ENCODE results near the gene IGLL1.

The IGLL1 gene

DNA sequence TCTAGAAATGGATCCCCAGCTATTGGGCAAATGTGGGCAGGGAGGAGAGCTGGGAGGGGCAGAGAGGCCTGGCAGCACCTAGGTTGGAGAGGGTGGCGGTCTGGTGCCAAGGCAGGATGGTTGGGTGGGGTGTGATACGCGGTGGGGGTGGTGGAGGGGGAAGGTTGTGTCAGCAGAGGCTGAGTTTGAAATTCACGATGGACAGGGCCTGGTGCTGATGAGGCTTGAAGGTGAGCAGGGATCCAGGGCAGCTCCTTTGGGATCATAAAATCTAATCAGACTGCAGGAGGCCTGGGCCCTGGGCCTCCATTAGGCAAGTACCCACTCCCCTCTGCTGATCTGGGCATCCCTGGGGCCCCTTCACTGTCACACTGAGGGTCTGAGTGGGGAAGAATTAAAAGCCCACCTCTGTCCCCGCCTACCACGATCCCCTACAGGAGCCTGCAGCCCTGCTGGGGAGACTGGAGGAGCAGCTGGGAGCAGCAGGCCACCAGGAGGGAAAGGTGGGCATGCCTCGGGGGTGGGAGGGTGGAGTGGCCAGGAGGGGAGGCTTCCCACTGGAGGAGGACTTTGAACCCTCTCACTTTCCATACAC lies 24.0 kb downstream of the IGLL1 start:
- DNase-seq (ENCODE audit: low read depth) = no peak
- H3K4me3 ChIP-seq (ENCODE audit: low read depth, low read length) = no peak overlapping the region
- TF ChIP-seq, protein P1, sequence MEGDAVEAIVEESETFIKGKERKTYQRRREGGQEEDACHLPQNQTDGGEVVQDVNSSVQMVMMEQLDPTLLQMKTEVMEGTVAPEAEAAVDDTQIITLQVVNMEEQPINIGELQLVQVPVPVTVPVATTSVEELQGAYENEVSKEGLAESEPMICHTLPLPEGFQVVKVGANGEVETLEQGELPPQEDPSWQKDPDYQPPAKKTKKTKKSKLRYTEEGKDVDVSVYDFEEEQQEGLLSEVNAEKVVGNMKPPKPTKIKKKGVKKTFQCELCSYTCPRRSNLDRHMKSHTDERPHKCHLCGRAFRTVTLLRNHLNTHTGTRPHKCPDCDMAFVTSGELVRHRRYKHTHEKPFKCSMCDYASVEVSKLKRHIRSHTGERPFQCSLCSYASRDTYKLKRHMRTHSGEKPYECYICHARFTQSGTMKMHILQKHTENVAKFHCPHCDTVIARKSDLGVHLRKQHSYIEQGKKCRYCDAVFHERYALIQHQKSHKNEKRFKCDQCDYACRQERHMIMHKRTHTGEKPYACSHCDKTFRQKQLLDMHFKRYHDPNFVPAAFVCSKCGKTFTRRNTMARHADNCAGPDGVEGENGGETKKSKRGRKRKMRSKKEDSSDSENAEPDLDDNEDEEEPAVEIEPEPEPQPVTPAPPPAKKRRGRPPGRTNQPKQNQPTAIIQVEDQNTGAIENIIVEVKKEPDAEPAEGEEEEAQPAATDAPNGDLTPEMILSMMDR (IDR thresholded peaks at IDR 0.05; ENCODE audit: insufficient read depth, low read depth, low read length, missing control alignments) = no peak

DNA sequence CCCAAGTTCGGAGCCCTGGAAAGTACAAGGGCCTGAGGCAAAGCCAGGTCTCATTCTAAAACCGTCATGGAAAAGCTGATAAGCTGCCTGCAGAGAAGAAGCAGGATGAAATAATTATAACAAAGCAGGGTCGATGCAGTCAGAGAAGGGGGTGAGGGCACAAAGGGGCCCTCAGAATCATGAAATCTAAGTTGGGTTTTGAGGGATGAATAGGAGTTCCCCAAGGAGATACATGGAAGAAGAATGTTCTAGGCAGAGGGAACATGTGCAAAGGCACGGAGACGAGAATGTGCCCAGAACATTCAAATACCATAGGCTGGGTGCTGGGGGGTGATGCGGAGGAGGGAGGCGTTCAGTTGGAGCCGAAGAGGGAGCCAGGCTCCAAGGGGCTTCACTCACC lies 25.0 kb downstream of the IGLL1 start:
- no peak overlapping the region for H3K4me3 ChIP-seq (ENCODE audit: low read depth, low read length)
- no peak for DNase-seq (ENCODE audit: low read depth)
- TF ChIP-seq, protein P1 (IDR thresholded peaks at IDR 0.05; ENCODE audit: insufficient read depth, low read depth, low read length, missing control alignments) = no peak

DNA sequence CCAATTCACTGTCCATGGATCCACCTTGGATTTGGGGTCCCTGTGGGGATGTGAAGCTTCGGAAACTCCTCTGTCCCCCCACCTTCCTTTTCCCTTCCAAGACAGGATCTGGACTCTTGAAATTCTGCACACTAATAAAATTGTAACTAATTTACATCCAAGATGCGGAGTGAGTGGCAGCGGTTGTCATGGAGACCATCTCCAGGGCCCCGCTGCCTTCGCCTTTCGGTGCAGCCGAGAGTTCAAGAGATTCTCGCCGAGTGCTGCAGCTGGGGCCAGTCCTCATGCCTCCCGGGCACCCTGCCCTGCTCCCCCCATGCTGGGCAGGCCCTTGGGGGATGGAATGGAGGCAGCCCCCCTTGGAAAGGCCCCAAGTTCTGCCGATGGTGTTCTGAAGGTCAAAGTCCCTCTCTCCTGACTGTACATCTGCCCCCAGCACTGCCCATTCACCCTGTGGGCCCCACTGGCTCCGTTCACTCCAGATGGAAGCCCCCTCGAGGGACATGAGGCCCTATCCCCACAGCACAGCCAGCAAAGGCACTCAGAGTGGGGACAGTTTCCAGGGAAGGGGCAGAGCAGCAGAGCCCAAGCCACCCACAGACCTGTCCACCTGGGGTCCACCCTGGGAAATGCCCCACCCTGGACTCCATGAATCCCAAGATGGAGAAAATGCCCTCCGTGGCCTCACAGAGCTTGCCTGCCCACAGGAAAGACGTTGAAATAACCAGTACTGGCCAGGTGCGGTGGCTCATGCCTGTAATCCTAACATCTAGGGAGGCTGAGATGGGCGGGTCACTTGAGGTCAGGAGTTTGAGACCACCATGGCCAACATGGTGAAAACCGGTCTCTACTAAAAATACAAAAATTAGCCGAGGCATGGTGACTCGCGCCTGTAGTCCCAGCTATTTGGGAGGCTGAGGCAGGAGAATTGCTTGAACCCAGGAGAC lies 25.9 kb downstream of the IGLL1 start:
- TF ChIP-seq, protein P1 (IDR thresholded peaks at IDR 0.05; ENCODE audit: insufficient read depth, low read depth, low read length, missing control alignments) = no peak
- DNase-seq (ENCODE audit: low read depth) = no peak
- no peak overlapping the region for H3K4me3 ChIP-seq (ENCODE audit: low read depth, low read length)

DNA sequence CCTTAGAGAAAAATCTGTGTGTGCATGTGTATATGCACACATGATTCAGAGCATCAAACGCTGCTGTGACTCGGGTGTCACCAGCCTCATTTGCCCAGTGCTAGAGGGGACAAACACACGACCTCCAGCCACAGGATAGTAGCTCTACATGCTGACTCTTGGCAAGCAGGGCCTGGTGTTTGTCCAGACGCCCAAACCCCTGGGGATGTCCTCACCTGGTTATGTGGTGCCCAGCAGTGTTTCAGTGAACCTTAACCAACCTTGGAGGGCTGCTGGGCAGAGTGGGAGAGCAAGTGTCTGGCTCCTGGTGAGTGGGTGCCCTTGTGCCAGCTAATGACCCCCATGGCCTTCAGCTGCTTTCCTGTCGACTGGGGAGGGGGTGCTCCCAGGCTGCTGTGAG lies 26.7 kb downstream of the IGLL1 start:
- no peak overlapping the region for H3K4me3 ChIP-seq (ENCODE audit: low read depth, low read length)
- TF ChIP-seq, protein P1 (IDR thresholded peaks at IDR 0.05; ENCODE audit: insufficient read depth, low read depth, low read length, missing control alignments) = no peak
- DNase-seq (ENCODE audit: low read depth) = no peak

DNA sequence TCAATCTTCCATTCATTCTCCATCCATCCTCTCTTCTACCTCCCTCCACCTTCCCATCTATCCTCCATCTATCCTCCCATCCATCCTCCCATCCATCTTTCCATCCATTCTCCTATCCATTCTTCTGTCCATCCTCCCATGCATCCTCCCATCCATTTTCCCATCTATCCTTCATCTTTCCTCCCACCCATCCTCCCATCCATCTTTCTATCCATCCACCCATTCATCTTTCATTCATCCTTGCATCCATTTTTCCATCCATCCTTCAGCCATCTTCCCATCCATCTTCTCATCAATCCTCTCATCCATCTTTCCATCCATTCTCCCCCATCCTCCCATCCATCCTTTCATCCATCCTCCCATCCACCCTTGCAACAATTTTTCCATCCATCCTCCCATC lies 27.5 kb downstream of the IGLL1 start:
- DNase-seq (ENCODE audit: low read depth) = no peak
- H3K4me3 ChIP-seq (ENCODE audit: low read depth, low read length) = no peak overlapping the region
- TF ChIP-seq, protein P1 (IDR thresholded peaks at IDR 0.05; ENCODE audit: insufficient read depth, low read depth, low read length, missing control alignments) = no peak

DNA sequence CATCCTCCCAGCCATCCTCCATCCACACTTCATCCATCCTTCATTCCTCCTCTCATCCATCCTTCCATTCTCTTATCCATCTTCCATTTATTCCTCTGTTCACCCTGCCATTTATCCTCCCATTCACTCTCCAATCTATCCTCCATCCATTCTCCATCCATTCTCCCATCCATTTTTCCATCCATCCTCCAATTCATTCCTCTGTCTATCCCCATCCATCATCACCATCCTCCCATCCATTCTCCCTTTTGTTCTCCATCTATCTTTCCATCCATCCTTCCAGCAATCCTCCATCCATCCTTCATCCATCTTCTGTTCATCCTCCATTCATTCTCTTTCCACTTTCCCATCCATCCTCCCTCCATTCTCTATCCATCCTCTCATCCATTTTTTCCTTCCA lies 28.7 kb downstream of the IGLL1 start:
- TF ChIP-seq, protein P1 (IDR thresholded peaks at IDR 0.05; ENCODE audit: insufficient read depth, low read depth, low read length, missing control alignments) = no peak
- no peak for DNase-seq (ENCODE audit: low read depth)

More for the DNA sequence above, 28.7 kb downstream of the IGLL1 start:
- H3K4me3 ChIP-seq (ENCODE audit: low read depth, low read length) = no peak overlapping the region

Data from GM12865 (cell line).